Spleen (tissue), 7 donors: ENCODE measurements around the gene VAMP8.

Experiments used
- CTCF ChIP-seq, 11 experiments: fragments of 200-600 bp in 7 of 11; fragments of 450-650 bp in 4 of 11; sonication (generic) in 4 of 11; IDR thresholded peaks in 8 of 11; conservative IDR thresholded peaks in 3 of 11; 1 replicate in 7 of 11; 2 replicates in 4 of 11; pipeline versions ENCODE4 v1.4.0 to v1.8.0; 2016 to 2021; ENCODE audit warnings: antibody characterized with exemption in 11 of 11, inconsistent platforms in 4 of 11, mild to moderate bottlenecking in 1 of 11
- POLR2AphosphoS5 ChIP-seq, 3 donors: sonication (generic); formaldehyde crosslinking; IDR thresholded peaks; one replicate each; pipeline ENCODE4 v1.5.1; 2017; ENCODE audit warnings: antibody characterized with exemption in 3 of 3
- donor health status: DM: no; HTN: no; CAD: no; lungs with moderate emphysema.
- donor health status: DM: no; HTN: no; CAD: no.
- donor health status: DM: no; HTN: no; CAD: no.

DNA sequence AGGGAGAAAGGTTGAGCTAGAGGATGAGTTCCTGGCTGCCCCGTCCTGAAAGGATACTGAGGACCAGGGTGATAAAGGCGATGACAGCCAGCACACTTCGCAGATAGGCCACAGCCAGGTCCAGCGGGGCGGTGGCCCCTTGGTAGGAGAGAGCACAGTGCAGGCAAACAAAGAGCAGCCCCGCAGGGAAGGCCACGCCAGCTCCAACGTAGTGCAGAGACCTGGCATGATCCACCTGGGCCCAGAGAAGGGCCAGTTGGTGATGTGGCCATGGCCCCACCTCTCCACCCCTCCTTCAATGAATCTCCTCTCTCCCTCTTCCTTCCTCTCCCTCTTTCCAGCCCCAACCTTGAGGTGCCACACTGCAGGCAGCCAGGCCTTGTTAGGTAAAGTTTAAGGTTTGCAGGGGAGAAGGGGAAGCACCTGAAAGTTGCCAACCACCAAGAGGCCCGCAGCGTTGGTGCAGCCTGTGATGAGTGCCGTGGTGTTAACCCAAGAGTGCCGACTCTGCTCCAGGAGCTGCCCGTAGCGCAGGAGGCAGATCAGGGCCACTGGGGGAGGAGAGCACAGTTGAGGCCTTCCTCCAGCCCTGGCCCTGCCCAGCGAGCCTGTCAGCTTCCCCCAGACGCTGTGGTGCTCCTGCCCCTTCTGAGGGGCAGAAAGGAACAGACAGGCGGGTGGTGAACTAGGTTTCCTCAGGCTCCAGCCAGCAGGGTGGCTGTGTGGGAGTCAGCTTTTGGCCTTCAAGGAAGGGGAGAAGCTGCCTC, 22.3 kb downstream of the VAMP8 start:
- no peak for TF ChIP-seq CTCF (IDR thresholded peaks at IDR 0.05 in 8 of 11, conservative IDR thresholded peaks at IDR 0.05 in 3 of 11)
- TF ChIP-seq POLR2AphosphoS5 (IDR thresholded peaks at IDR 0.05), result peak in 2 of 3 donors; percentile 6 to 62
